ENCODE results near the gene PI4K2A.

DNA sequence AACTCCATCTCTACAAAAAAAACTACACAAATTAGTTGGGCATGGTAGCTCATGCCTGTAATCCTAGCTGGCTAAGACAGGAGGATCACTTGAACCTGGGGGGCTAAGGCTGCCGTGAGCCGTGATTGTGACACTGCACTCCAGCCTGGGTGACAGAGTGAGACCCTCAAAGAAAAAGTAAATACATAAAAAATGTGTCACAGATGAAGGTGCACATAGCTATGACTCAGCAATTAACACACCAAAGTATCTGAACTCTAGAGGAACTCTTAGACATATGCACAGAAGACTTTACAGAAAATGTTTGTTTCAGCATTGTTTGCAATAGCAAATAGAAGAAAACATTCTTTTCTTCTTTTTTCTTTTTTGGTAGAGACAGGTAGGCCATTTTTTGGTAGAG is 42.7 kb upstream of the PI4K2A start:
- TF ChIP-seq CHD4 (IDR thresholded peaks at IDR 0.05; ENCODE audit: borderline replicate concordance, low read length) = no peak
- no peak for TF ChIP-seq ZNF296 (CRISPR knock-in tag; conservative IDR thresholded peaks at IDR 0.05)
- TF ChIP-seq, protein P1, sequence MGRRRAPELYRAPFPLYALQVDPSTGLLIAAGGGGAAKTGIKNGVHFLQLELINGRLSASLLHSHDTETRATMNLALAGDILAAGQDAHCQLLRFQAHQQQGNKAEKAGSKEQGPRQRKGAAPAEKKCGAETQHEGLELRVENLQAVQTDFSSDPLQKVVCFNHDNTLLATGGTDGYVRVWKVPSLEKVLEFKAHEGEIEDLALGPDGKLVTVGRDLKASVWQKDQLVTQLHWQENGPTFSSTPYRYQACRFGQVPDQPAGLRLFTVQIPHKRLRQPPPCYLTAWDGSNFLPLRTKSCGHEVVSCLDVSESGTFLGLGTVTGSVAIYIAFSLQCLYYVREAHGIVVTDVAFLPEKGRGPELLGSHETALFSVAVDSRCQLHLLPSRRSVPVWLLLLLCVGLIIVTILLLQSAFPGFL (CRISPR knock-in tag; IDR thresholded peaks at IDR 0.05) = no peak
- TF ChIP-seq HMGA1 (CRISPR knock-in tag; conservative IDR thresholded peaks at IDR 0.05) = no peak
- TF ChIP-seq, protein P2, sequence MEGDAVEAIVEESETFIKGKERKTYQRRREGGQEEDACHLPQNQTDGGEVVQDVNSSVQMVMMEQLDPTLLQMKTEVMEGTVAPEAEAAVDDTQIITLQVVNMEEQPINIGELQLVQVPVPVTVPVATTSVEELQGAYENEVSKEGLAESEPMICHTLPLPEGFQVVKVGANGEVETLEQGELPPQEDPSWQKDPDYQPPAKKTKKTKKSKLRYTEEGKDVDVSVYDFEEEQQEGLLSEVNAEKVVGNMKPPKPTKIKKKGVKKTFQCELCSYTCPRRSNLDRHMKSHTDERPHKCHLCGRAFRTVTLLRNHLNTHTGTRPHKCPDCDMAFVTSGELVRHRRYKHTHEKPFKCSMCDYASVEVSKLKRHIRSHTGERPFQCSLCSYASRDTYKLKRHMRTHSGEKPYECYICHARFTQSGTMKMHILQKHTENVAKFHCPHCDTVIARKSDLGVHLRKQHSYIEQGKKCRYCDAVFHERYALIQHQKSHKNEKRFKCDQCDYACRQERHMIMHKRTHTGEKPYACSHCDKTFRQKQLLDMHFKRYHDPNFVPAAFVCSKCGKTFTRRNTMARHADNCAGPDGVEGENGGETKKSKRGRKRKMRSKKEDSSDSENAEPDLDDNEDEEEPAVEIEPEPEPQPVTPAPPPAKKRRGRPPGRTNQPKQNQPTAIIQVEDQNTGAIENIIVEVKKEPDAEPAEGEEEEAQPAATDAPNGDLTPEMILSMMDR (CRISPR knock-in tag; IDR thresholded peaks at IDR 0.05) = no peak
